K562 (cell line): ENCODE measurements around the gene SECISBP2. TPM values are rescaled to one million over a fixed set of nuclear protein-coding genes. Genes with fewer than 3 reads are reported as not detected.

ENCODE experiments used
- ATAC-seq: fragments of 200-7000 bp; cut with Tn5 transposase; 3 replicates; pipeline ENCODE4 v1.9.1; 2020; ENCODE audit warnings: moderate library complexity
- BruUV-seq: library from RNA; stranded (reverse); fragments of 400-500 nt; replicated peaks from 2 replicates; lab custom pipeline; 2021; lab: Mats Ljungman, UMichigan
- CTCF ChIA-PET: fragments of 300-600 bp; formaldehyde crosslinking; extraction: SDS; loops from one replicate; lab custom pipeline; 2021; ENCODE audit warnings: low intra/inter-chr PET ratio; lab: Yijun Ruan, JAX
- POLR2A ChIA-PET: fragments of 300-600, 350-650 bp; sonication (Branson Sonifier 250); formaldehyde crosslinking; extraction: SDS; loops from one replicate; lab custom pipeline; 2021; ENCODE audit warnings: antibody characterized with exemption, inconsistent platforms; lab: Yijun Ruan, JAX
- DNase-seq, 4 experiments: peaks; one replicate each; pipeline versions ENCODE4 v3.0.0 to v3.0.0-alpha.2; 2011 to 2018; ENCODE audit warnings: low spot score in 3 of 4, mixed read lengths in 3 of 4; ENCODE audit errors: extremely low read depth in 1 of 4
- FAIRE-seq: peaks from 2 replicates; lab custom pipeline; 2011; peaks lifted over from hg19 to GRCh38; lab: Jason Lieb, UNC
- H2AFZ ChIP-seq: 2 replicates; pipeline ENCODE4 v1.6.0; 2011; ENCODE audit warnings: low read depth, low read length, control low read depth, inconsistent platforms
- H3K27ac ChIP-seq: fragments of 200-600 bp; 3 replicates; pipeline ENCODE4 v1.8.0; 2011; ENCODE audit warnings: low read depth, mild to moderate bottlenecking, control low read depth, inconsistent platforms, low read length, moderate library complexity, mixed read lengths; ENCODE audit errors: extremely low read depth
- H3K27me3 ChIP-seq, 2 experiments: fragments of 300-600 bp in 1 of 2; 2 replicates in 1 of 2; 3 replicates in 1 of 2; pipeline versions ENCODE4 v1.6.0 to v1.8.0; 2011; ENCODE audit warnings: inconsistent platforms in 2 of 2, low read length in 2 of 2, mild to moderate bottlenecking in 1 of 2, mixed read lengths in 1 of 2, moderate library complexity in 1 of 2; ENCODE audit not compliant: control insufficient read depth in 2 of 2, insufficient read depth in 2 of 2
- H3K36me3 ChIP-seq: fragments of 300-600 bp; 3 replicates; pipeline ENCODE4 v1.8.0; 2011; ENCODE audit warnings: mild to moderate bottlenecking, low read length, inconsistent platforms; ENCODE audit not compliant: control insufficient read depth, insufficient read depth
- H3K4me1 ChIP-seq, 2 experiments: fragments of 200-600 bp in 1 of 2; replicated peaks in 1 of 2; 2 replicates in 1 of 2; 3 replicates in 1 of 2; pipeline versions ENCODE4 v1.5.1 to v1.8.0; 2011; ENCODE audit warnings: inconsistent platforms in 2 of 2, low read length in 2 of 2, mild to moderate bottlenecking in 1 of 2, mixed read lengths in 1 of 2, moderate library complexity in 1 of 2; ENCODE audit not compliant: control insufficient read depth in 2 of 2, insufficient read depth in 2 of 2
- H3K4me2 ChIP-seq: 2 replicates; pipeline ENCODE4 v1.6.1; 2011; ENCODE audit warnings: low read length, control low read depth, inconsistent platforms, mixed read lengths; ENCODE audit not compliant: insufficient read depth
- H3K4me3 ChIP-seq: fragments of 200-600 bp; sonication (generic), shearing (Covaris generic); 2 replicates; pipeline ENCODE4 v1.5.1; 2016; ENCODE audit warnings: control low read depth, inconsistent platforms
- H3K79me2 ChIP-seq: fragments of 200-600 bp; 3 replicates; pipeline ENCODE4 v1.8.0; 2011; ENCODE audit warnings: low read length, inconsistent platforms; ENCODE audit not compliant: control insufficient read depth, insufficient read depth
- H3K9ac ChIP-seq, 2 experiments: 2 replicates each; pipeline versions ENCODE4 v1.6.0 to v1.6.1; 2011; ENCODE audit warnings: low read depth in 2 of 2, low read length in 2 of 2, control low read depth in 1 of 2, inconsistent platforms in 1 of 2, mild to moderate bottlenecking in 1 of 2, mixed read lengths in 1 of 2; ENCODE audit not compliant: insufficient read depth in 1 of 2
- H3K9me1 ChIP-seq: one replicate; pipeline ENCODE4 v1.6.0; 2011; ENCODE audit warnings: inconsistent platforms, mild to moderate bottlenecking, low read length, moderate library complexity; ENCODE audit not compliant: control insufficient read depth, insufficient read depth
- H3K9me3 ChIP-seq: replicated peaks from 2 replicates; pipeline ENCODE4 v1.5.1; 2011; ENCODE audit warnings: low read depth, low read length, inconsistent platforms; ENCODE audit not compliant: control insufficient read depth, insufficient read depth
- H4K20me1 ChIP-seq: replicated peaks from 2 replicates; pipeline ENCODE4 v1.6.1; 2011; ENCODE audit warnings: low read length, inconsistent platforms, mixed read lengths; ENCODE audit not compliant: control insufficient read depth, insufficient read depth
- REST ChIP-seq, 2 experiments: fragments of 450-650 bp; formaldehyde crosslinking in 1 of 2; IDR thresholded peaks; 2 replicates each; pipeline versions ENCODE4 v1.4.0 to v1.6.1; 2014 to 2020; ENCODE audit warnings: mild to moderate bottlenecking in 2 of 2, borderline replicate concordance in 1 of 2, low read depth in 1 of 2
- ZBTB49 ChIP-seq: sonication (generic); formaldehyde crosslinking; IDR thresholded peaks from 2 replicates; pipeline ENCODE4 v1.8.0; 2022; ENCODE audit warnings: missing genetic modification reagents, mild to moderate bottlenecking, borderline replicate concordance
- in situ Hi-C: fragments of 300-500 bp; cut with MboI; formaldehyde crosslinking; loops from 4 replicates; pipeline ENCODE4 v1.15.0; 2018; ENCODE audit warnings: inconsistent platforms, mixed read lengths
- intact Hi-C: fragments of 100-400 bp; cut with micrococcal nuclease; formaldehyde crosslinking; loops from 2 replicates; pipeline ENCODE4 v1.14.2; 2022
- polyA plus RNA-seq, 8 experiments: library from polyadenylated mRNA; depleted of rRNA in 4 of 8; stranded (reverse) in 5 of 8; unstranded in 3 of 8; fragments of >200 nt; fragmentation: Nextera tagmentation in 2 of 8; fragmentation: Illumina TruSeq in 1 of 8; extraction: Ambion mirVana in 2 of 8; extraction: Trizol in 1 of 8; gene quantifications; 2 replicates each; pipeline versions ENCODE4 v1.2.1 to v1.2.3, GENCODE V29; 2011 to 2014; ENCODE audit warnings: inconsistent platforms in 1 of 8, missing spikeins in 1 of 8
- total RNA-seq, 7 experiments: library from RNA; depleted of rRNA in 6 of 7; stranded (reverse); fragments of >200 nt in 6 of 7; fragmentation: Illumina TruSeq in 2 of 7; extraction: Trizol in 2 of 7; gene quantifications; 2 replicates each; pipeline versions ENCODE4 v1.2.1 to v1.2.3, GENCODE V29; 2011 to 2021; ENCODE audit warnings: low replicate concordance in 1 of 7

SECISBP2 gene
- total and polyA plus RNA-seq, 9 of the 15 experiments (the other 6 are each of a cell fraction or from before 2014, with no cell fraction given) = 3.2 to 41.6 (median 26.1) TPM

- no peak for TF ChIP-seq ZBTB49 (CRISPR knock-in tag)
- TF ChIP-seq REST (IDR thresholded peaks at IDR 0.05; ENCODE audit: borderline replicate concordance) = 0 out of 2 replicates have a peak, but pooled peaks have one; percentile 6
- TF ChIP-seq REST (CRISPR knock-in tag; IDR thresholded peaks at IDR 0.05; ENCODE audit: low read depth) = no peak
- H3K4me3 ChIP-seq = no peak overlapping the region
- no peaks in the 10 kb centered on the region; a peak in 1 of 5 replicates for H3K4me1 ChIP-seq
- H3K79me2 ChIP-seq = peaks cover 3% of the 10 kb centered on the region; the same call in 2 of the 3 replicates
- no peak for ATAC-seq
- H3K4me2 ChIP-seq = no peak overlapping the region
- intact Hi-C loops (no loop called here), in situ Hi-C loops (no loop called here)
- H3K9me1 ChIP-seq = no peaks in the 10 kb centered on the region
- H4K20me1 ChIP-seq = no peaks in the 10 kb centered on the region
- H3K27ac ChIP-seq = no peak overlapping the region
- ChIA-PET CTCF (no interaction called here), POLR2A (no interaction called here)
- H2AFZ ChIP-seq = no peak overlapping the region
- DNase-seq = no peak
- FAIRE-seq = no peak
- no peaks in the 10 kb centered on the region for H3K27me3 ChIP-seq
- no peaks in the 10 kb centered on the region for H3K9me3 ChIP-seq
- no peak overlapping the region for H3K9ac ChIP-seq
- no TSS peak for BruUV-seq
- H3K36me3 ChIP-seq = peaks cover 69% of the 10 kb centered on the region; the same call in 2 of the 3 replicates
Observed at GRCh38 chr9:89329917-89330316, 11.6 kb downstream of the SECISBP2 start.
